ENCODE data around the gene RALGPS2. TPM values are rescaled to one million over a fixed set of nuclear protein-coding genes. Genes with fewer than 3 reads are reported as not detected.
A peak's percentile ranks its signal among the peaks of the same experiment; 100 is the strongest.

RALGPS2 gene
- polyA plus RNA-seq, 5 donors: 12.9 to 22.4 (median 21.1) TPM

DNA sequence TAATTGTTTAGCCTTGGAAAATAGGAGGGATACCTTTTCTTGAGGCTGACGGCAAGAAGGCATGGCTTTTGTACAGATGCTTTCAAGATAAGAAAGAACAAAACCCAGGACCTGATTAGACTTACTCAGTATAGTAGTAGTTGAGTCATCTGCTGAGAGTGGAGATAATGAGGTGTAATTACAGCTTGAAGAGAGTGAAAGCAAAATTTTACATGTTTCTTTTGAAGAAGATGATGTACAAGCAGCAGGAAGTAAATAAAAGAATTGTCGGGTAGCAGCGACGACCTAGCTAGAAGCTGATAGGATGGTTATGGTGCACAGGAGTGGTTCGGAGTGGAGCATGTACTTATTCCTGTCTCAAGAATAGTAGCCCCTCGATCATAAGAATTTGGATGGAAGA, 139.3 kb downstream of the RALGPS2 start:
- no peak for DNase-seq

- no peak for DNase-seq
Measured at GRCh38 chr1:178867670-178868069, 142.6 kb downstream of the RALGPS2 start.

GRCh38 chr1:178868706-178869105, 143.7 kb downstream of the RALGPS2 start:
- no peak for DNase-seq

GRCh38 chr1:178869119-178869697, 144.2 kb downstream of the RALGPS2 start:
- DNase-seq: peak in 1 of 2 donors; percentile 38

DNA sequence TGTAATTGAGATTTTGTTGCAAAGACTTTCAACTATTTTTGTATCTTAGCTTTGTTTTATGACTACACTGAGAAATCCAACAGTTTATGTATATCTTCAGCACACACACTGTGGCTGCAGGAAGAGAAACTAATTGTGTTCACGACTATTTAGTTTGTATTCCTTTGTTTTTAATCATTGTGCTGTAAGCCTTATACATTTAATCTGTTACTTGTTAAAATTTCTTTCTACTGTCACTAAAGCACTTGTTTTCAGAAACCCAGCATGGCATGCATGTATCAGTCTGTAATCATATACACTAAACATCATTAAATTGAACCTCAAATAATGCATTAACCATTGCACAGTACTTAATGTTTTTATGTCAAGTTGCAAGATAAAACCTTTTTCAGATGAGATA, 145.2 kb downstream of the RALGPS2 start:
- DNase-seq: no peak

- peak; percentile 73 for DNase-seq
Measured at GRCh38 chr1:178870944-178871343, 145.9 kb downstream of the RALGPS2 start, which contains the start of gene ANGPTL1. Gene ANGPTL1, minus strand, starts transcription at chr1:178871077. Its CDS starts 5,301 bp downstream, at chr1:178865776.

DNA sequence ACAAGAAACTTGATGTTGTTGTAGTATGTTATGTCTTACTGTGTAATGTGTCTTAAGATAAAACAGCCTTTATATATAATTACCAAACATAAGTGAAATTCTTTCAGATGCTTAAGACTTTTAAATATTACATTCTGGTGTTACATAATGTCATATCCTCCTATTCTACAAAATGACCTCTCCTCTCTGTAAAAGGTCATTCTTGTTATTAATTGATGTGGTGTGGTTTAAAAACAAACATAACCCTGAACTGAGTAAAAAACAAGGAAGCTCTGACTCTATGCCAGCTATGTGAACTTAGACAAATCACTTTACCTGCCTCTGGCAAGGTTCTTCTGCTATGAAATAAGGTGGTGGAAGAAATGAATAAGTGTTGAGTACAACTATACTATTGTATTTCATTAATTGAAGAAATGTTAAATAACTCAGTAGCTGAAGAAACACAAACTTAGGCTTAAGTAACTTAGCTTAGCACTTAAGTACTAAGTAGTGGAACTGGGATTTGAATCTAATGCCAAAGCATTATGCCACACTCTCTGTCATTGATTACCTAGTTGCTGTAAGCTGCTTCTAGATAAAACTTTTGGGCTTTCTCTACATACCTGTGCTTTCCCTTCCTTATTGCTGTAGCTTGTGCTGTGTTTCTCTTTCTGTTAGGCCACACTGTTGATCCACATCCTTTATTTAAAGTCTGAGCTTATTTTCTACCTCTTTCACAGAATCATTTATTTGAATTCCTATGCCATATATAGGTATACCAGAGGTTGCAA, 146.7 kb downstream of the RALGPS2 start:
- DNase-seq: no peak

- no peak for DNase-seq
Measured at GRCh38 chr1:178874966-178875365, 149.9 kb downstream of the RALGPS2 start.

DNA sequence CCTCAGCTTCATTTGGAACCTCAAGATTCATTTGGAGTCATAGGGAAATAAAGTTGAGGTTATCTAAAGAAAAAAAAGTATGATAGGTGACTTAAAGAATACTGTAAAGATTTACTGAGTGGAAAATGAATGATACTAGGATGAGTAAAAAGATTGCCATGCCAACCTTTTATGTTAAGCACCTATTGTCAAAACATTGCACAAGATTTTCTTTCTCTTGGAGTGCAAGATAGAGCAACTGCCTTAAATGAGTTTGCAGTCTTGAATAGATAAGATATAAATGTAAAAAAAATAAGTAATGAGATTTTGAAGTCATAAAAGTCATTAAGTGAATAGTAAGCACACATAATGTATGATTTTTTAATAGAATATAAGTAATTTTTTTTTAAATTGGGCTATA, 150.9 kb downstream of the RALGPS2 start:
- DNase-seq: no peak

DNA sequence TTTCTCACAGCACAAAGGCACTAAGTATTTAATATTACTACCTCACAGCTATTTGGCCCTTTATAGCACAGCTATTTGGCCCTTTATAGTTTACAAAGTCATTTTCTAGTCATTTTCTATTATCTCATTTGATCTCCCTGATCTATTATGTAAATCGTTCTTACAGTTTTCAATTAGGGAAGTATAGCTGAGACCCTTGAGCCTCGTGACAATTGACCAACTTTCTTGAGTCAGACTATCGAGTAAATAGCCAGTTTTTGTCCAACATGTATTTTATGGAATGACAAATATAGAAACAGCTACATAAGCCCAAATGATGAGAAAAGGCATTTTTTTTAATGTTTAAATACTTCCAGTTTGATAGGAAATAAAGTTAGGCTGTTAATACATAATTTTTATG, 152.9 kb downstream of the RALGPS2 start:
- no peak for DNase-seq

GRCh38 chr1:178881950-178882349, 156.9 kb downstream of the RALGPS2 start:
- DNase-seq: no peak

- DNase-seq: no peak
Measured at GRCh38 chr1:178885869-178886268, 160.8 kb downstream of the RALGPS2 start.

GRCh38 chr1:178886551-178886950, 161.5 kb downstream of the RALGPS2 start:
- DNase-seq: no peak

- no peak for DNase-seq
Measured at GRCh38 chr1:178895928-178896327, 170.9 kb downstream of the RALGPS2 start.

DNA sequence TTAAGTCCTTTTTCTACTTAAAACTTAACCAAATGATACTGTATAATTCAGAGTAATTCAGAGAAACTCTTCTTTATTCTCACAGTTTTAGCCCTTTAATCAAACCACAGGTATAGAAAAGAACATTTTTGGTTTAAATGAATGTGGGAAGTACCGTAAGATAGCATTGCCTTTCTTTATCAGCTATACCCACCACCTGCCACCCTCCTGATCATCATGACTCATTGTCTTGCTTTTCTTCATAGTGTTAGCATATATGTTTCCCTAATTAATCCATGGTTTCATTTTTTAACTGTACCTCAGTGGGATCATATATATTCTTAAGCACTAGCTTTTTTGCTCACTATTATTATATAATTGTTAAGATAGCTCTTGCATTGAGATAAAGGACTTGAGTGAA, 173.4 kb downstream of the RALGPS2 start:
- no peak for DNase-seq

DNA sequence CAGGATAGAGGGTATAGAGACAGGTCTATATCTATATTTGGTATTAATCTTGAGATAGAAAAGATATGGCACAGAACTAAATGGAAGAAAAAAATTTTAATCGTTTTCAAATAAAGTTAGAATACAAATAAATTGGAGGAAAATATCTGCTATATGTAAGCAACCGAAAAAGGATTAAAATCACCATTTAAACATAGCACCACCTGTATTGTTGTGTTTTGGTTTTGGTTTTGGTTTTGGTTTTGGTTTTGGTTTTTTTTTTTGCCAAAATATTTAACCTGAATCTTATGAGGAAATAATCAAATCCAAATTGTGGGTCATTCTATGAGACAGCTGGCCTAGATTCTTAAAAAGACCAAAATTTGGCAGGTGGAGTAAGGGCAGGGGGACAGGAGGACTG, 174.4 kb downstream of the RALGPS2 start:
- DNase-seq: no peak

DNA sequence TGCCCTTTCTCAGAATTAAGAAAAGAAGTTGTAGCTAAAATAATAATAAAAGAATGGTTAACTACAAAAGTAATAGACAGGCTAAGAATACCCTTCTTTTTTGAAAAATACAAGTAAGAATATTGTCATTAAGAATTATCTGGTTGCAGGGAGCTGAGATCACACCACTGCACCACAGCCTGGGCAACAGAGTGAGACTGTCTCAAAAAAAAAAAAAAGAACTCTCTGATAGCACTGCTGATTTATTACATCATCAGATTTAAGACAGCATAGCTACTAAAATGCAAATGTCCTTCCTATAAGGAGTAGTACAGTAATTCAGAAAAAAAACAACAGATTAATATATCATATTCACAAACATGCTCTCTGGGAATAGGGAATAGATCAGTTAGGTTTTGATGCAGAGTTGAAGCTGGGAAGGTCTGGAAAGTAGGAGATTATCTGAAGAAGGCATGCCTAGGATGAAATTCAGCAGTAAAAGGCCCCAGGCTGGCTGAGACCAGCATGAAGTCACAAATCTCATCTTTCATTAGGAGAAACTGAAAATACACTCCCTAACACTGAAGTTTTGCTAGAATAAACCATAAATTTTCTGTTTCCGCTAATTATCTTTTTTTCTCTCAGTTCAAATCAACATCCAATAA, 176.6 kb downstream of the RALGPS2 start:
- DNase-seq: no peak

DNA sequence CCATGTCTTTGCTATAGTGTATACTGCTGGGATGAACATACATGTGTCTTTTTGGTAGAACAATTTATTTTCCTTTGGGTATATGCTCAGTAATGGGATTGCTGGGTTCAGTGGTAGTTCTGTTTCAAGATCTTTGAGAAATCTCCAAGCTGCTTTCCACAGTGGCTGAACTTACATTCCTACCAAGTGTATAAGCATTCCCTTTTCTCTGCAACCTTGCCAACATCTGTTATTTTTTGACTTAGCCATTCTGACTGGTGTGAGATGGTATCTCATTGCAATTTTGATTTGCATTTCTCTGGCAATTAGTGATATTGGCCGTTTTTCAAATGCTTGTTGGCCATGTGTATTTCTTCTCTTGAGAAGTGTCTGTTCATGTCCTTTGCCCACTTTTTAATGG, 183.3 kb downstream of the RALGPS2 start:
- no peak for DNase-seq

DNA sequence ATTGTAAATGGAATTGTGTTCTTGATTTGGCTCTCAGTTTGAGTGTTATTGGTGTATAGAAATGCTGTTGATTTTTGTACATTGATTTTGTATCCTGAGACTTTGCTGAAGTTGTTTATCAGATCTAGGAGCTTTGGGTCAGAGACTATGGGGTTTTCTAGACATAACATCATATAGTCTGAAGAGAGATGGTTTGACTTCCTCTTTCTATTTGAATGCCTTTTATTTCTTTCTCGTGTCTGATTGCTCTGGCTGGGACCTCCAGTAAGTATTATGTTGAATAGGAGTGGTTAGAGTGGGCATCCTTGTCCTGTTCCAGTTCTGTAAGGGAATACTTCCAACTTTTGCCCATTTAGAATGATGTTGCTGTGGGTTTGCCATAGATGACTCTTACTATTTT, 185.0 kb downstream of the RALGPS2 start:
- no peak for DNase-seq

GRCh38 chr1:178912597-178912996, 187.6 kb downstream of the RALGPS2 start:
- DNase-seq: no peak

DNA sequence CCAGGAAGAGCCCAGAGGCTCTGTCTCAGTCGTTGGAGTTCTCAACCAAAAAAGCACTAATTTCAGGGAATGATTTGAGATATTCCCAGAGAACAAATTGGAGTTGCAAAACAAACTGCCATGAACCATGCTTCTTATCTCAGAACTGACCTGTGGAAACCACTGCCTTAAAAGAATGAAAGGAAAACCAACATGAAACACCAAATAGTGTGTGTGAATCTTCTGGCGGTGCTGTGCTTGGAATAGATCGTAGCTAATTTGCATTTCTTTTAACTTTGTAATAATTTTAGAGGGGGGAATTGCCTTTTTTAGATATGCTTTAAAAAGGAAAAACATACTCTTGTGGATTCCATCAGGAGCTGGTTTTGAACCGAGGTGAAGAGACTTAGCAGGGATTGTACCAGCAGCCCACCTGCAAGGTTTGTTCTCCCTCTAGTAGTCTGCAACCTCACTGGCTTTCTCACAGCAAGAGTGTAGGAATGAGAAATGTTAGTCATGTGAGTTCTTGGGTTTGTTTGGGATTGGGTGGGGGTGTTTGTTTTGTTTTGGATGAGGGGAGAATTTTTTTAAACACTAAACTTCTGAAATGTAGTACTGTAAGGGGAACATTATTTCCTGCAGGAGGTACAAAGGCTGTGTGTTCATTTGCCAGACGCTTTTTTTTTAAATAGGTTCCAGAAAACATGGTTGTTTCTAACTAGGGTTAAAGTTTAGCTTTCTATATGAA, 191.6 kb downstream of the RALGPS2 start:
- DNase-seq: no peak

GRCh38 chr1:178918308-178918707, 193.3 kb downstream of the RALGPS2 start:
- DNase-seq: no peak

All from right lung (tissue), 5 donors.